Endothelial cell of umbilical vein (primary cell): Measurements from ENCODE around the gene FAM81A. TPM values are rescaled to one million over a fixed set of nuclear protein-coding genes. Genes with fewer than 3 reads are reported as not detected.

Experiments
- BruUV-seq: library from RNA; stranded (reverse); fragments of 400-500 nt; replicated peaks from 2 replicates; lab custom pipeline; 2021; lab: Mats Ljungman, UMichigan
- CTCF ChIA-PET: fragments of 300-600, 350-600 bp; sonication (Branson Sonifier 250); formaldehyde crosslinking; loops from one replicate; lab custom pipeline; 2021; ENCODE audit warnings: antibody characterized with exemption, inconsistent platforms; lab: Charles Lee
- POLR2A ChIA-PET: fragments of 300-600, 350-600 bp; sonication (Branson Sonifier 250); formaldehyde crosslinking; loops from one replicate; lab custom pipeline; 2021; ENCODE audit warnings: antibody characterized with exemption, inconsistent platforms; lab: Charles Lee
- DNase-seq: peaks from one replicate; pipeline ENCODE4 v3.0.0-alpha.2; 2011; ENCODE audit warnings: low read depth, low spot score
- FAIRE-seq: peaks from 2 replicates; lab custom pipeline; 2011; peaks lifted over from hg19 to GRCh38; lab: Jason Lieb, UNC
- H2AFZ ChIP-seq: 2 replicates; pipeline ENCODE4 v1.6.0; 2012; ENCODE audit warnings: low read depth, low read length, control low read depth, inconsistent platforms
- H3K27ac ChIP-seq: 2 replicates; pipeline ENCODE4 v1.5.1; 2011; ENCODE audit warnings: low read depth, mild to moderate bottlenecking, control low read depth, low read length, moderate library complexity; ENCODE audit not compliant: insufficient read depth
- H3K27me3 ChIP-seq, 2 experiments: 2 replicates each; pipeline versions ENCODE4 v1.6.0 to v1.6.1; 2011; ENCODE audit warnings: low read length in 2 of 2, mixed read lengths in 1 of 2; ENCODE audit not compliant: control insufficient read depth in 2 of 2, insufficient read depth in 2 of 2
- H3K36me3 ChIP-seq, 2 experiments: 2 replicates in 1 of 2; 3 replicates in 1 of 2; pipeline ENCODE4 v1.5.1; 2011; ENCODE audit warnings: low read length in 2 of 2, mild to moderate bottlenecking in 1 of 2, moderate library complexity in 1 of 2; ENCODE audit not compliant: control insufficient read depth in 2 of 2, insufficient read depth in 2 of 2; ENCODE audit errors: extremely low read depth in 1 of 2
- H3K4me1 ChIP-seq: 3 replicates; pipeline ENCODE4 v1.5.1; 2011; ENCODE audit warnings: mild to moderate bottlenecking, low read length; ENCODE audit not compliant: control insufficient read depth, insufficient read depth; ENCODE audit errors: extremely low read depth
- H3K4me2 ChIP-seq: 2 replicates; pipeline ENCODE4 v1.6.1; 2011; ENCODE audit warnings: low read length, control low read depth, mixed read lengths; ENCODE audit not compliant: insufficient read depth
- H3K4me3 ChIP-seq, 3 experiments: fragments of 200-600 bp in 1 of 3; sonication (generic), shearing (Covaris generic) in 1 of 3; replicated peaks in 1 of 3; 2 replicates each; pipeline ENCODE4 v1.5.1; 2011 to 2016; ENCODE audit warnings: control low read depth in 3 of 3, low read length in 3 of 3, mild to moderate bottlenecking in 2 of 3, inconsistent platforms in 1 of 3, low read depth in 1 of 3, moderate library complexity in 1 of 3; ENCODE audit not compliant: insufficient read depth in 1 of 3
- H3K79me2 ChIP-seq: 2 replicates; pipeline ENCODE4 v1.6.0; 2012; ENCODE audit warnings: low read length, inconsistent platforms; ENCODE audit not compliant: control insufficient read depth, insufficient read depth
- H3K9ac ChIP-seq: replicated peaks from 2 replicates; pipeline ENCODE3; 2011; ENCODE audit warnings: low read length, control low read depth; ENCODE audit not compliant: insufficient read depth; ENCODE audit errors: extremely low read depth
- H3K9me1 ChIP-seq: replicated peaks from 3 replicates; pipeline ENCODE4 v1.6.0; 2011; ENCODE audit warnings: mild to moderate bottlenecking, low read length; ENCODE audit not compliant: control insufficient read depth, insufficient read depth; ENCODE audit errors: extremely low read depth
- H3K9me3 ChIP-seq: replicated peaks from 2 replicates; pipeline ENCODE4 v1.5.1; 2012; ENCODE audit warnings: low read length, inconsistent platforms; ENCODE audit not compliant: control insufficient read depth, insufficient read depth
- H4K20me1 ChIP-seq: replicated peaks from 2 replicates; pipeline ENCODE3; 2011; ENCODE audit warnings: mild to moderate bottlenecking, low read length; ENCODE audit not compliant: control insufficient read depth, insufficient read depth; ENCODE audit errors: extremely low read depth
- EZH2 ChIP-seq: IDR thresholded peaks from 2 replicates; pipeline ENCODE4 v1.6.1; 2012; ENCODE audit warnings: borderline replicate concordance, low read depth, mild to moderate bottlenecking, moderate library complexity, low read length, inconsistent platforms; ENCODE audit not compliant: severe bottlenecking
- GATA2 ChIP-seq: IDR thresholded peaks from 2 replicates; pipeline ENCODE4 v1.7.0; 2011; ENCODE audit warnings: low read depth, mild to moderate bottlenecking, moderate library complexity, mixed read lengths, low read length; ENCODE audit not compliant: insufficient read length, insufficient read depth
- MAX ChIP-seq: IDR thresholded peaks from 2 replicates; pipeline ENCODE4 v1.6.1; 2011; ENCODE audit not compliant: insufficient read depth, insufficient read length
- dilution Hi-C: fragments of 300-500 bp; cut with MboI; formaldehyde crosslinking; loops from one replicate; pipeline ENCODE4 v1.15.0; 2019; ENCODE audit warnings: low sequenced_read_pairs; ENCODE audit not compliant: extremely low pct_ligation_motif_present
- intact Hi-C: fragments of 100-400 bp; cut with micrococcal nuclease; formaldehyde crosslinking; loops from one replicate; pipeline ENCODE4 v1.10.0; 2022
- polyA plus RNA-seq, 4 experiments: library from polyadenylated mRNA; depleted of rRNA in 3 of 4; stranded (reverse) in 3 of 4; unstranded in 1 of 4; fragments of >200 nt; gene quantifications; 2 replicates each; pipeline versions ENCODE4 v1.2.1 to v1.2.3, GENCODE V29; 2011 to 2012; ENCODE audit warnings: missing spikeins in 1 of 4
- total RNA-seq: library from RNA; stranded (reverse); gene quantifications from 2 replicates; pipeline ENCODE4 v1.2.3, GENCODE V29; 2021

Gene FAM81A
- total and polyA plus RNA-seq, 2 donors (not counting 3 experiments of a cell fraction or from before 2014, with no cell fraction given) = 0.28 to 1.2 TPM

GRCh38 chr15:59432389-59432788 lies 5.6 kb upstream of the FAM81A start:
- Histone ChIP-seq H3K9ac (no peak overlapping the region), H2AFZ (no peak overlapping the region), H3K4me1 (peaks cover 1% of the 10 kb centered on the region), H3K4me3 (no peak overlapping the region), H3K79me2 (no peaks in the 10 kb centered on the region), H3K9me1 (no peaks in the 10 kb centered on the region), H3K36me3 (no peaks in the 10 kb centered on the region), H3K27me3 (peaks cover 23 to 28% of the 10 kb centered on the region in 2 experiments), H3K4me2 (no peak overlapping the region), H3K27ac (no peak overlapping the region), H4K20me1 (no peaks in the 10 kb centered on the region), H3K9me3 (no peaks in the 10 kb centered on the region)
- intact Hi-C loops (no loop called here), dilution Hi-C loops (no loop called here)
- ChIA-PET CTCF (interaction anchor here (1.4 kb wide), 1 partner anchor 11 kb away, joined by 3 read pairs; no protein-coding TSS in a partner anchor), POLR2A (no interaction called here)
- DNase-seq = no peak
- no peak for FAIRE-seq
- no peak for TF ChIP-seq GATA2
- BruUV-seq = no TSS peak

GRCh38 chr15:59434481-59434880 lies 3.5 kb upstream of the FAM81A start:
- ChIA-PET POLR2A (no interaction called here), CTCF (no interaction called here)
- no peak overlapping the region for H3K4me2 ChIP-seq

More at GRCh38 chr15:59434481-59434880, 3.5 kb upstream of the FAM81A start:
- Histone ChIP-seq H3K27me3 (peaks cover 31 to 32% of the 10 kb centered on the region in 2 experiments), H2AFZ (no peak overlapping the region), H3K9me1 (no peaks in the 10 kb centered on the region), H3K27ac (no peak overlapping the region), H3K9me3 (no peaks in the 10 kb centered on the region), H3K79me2 (no peaks in the 10 kb centered on the region), H3K4me1 (peaks cover 10% of the 10 kb centered on the region), H3K36me3 (no peaks in the 10 kb centered on the region), H3K4me3 (no peak overlapping the region), H3K9ac (no peak overlapping the region), H4K20me1 (no peaks in the 10 kb centered on the region)
- dilution Hi-C loops (no loop called here), intact Hi-C loops (no loop called here)
- DNase-seq (no peak), FAIRE-seq (no peak)
- BruUV-seq = no TSS peak
- TF ChIP-seq MAX (no peak), EZH2 (no peak)
